ENCODE results near the gene CABP5.
"Not testable (repeated sequence)": the region's sequence is repeated elsewhere in the genome, so short reads cannot be mapped to it uniquely, and the experiment has no call there.

CABP5 gene

DNA sequence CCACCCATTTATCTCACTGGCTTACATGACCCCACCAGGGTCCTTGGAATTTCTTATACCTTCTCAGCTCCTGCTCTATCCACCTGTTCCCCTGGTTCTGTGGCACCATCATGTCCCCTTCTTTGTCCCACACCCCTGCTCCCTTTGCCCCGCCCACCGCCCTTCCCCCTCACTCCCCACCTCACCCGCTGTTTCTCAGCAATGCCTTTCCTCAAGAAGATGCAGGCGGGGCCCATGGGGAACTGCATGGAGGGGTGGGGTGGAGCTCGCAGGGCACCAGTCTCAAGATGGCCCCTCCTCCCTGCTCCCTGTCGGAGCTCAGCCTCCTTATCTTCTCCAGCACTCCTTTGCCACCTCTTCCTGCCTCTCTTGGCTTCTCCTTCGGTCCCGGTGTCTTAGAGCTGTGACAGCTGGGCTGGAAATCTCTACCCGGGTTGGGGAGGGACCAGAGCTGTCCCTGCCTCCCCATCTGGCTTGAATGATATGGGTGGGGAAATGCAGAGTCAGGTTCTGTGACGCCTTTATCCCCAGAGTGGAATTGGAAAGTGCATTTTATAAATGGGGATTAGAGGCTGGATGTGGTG is at the start of gene CABP5:
Gene CABP5 (minus strand): TSS at position 405 of the 584 bp plus-strand sequence. CDS start 157 bp downstream, at position 248.
- H3K4me3 ChIP-seq (ENCODE audit: low read length) = no peak within 1 kb of the TSS
- no peak for TF ChIP-seq ZNF274 (IDR thresholded peaks at IDR 0.05; ENCODE audit: low read depth, low read length)

- H3K4me3 ChIP-seq (ENCODE audit: low read length) = not testable (repeated sequence)
Observed at GRCh38 chr19:48091111-48091718, 47.3 kb upstream of the CABP5 start.

- TF ChIP-seq ZNF274 (IDR thresholded peaks at IDR 0.05; ENCODE audit: low read depth, low read length) = no peak
Observed at GRCh38 chr19:48090281-48090802, 46.5 kb upstream of the CABP5 start.

GRCh38 chr19:48088991-48089390 is 45.1 kb upstream of the CABP5 start:
- H3K4me3 ChIP-seq (ENCODE audit: low read length) = not testable (repeated sequence)

More at GRCh38 chr19:48090281-48090802, 46.5 kb upstream of the CABP5 start:
- no peak overlapping the region for H3K4me3 ChIP-seq (ENCODE audit: low read length)

DNA sequence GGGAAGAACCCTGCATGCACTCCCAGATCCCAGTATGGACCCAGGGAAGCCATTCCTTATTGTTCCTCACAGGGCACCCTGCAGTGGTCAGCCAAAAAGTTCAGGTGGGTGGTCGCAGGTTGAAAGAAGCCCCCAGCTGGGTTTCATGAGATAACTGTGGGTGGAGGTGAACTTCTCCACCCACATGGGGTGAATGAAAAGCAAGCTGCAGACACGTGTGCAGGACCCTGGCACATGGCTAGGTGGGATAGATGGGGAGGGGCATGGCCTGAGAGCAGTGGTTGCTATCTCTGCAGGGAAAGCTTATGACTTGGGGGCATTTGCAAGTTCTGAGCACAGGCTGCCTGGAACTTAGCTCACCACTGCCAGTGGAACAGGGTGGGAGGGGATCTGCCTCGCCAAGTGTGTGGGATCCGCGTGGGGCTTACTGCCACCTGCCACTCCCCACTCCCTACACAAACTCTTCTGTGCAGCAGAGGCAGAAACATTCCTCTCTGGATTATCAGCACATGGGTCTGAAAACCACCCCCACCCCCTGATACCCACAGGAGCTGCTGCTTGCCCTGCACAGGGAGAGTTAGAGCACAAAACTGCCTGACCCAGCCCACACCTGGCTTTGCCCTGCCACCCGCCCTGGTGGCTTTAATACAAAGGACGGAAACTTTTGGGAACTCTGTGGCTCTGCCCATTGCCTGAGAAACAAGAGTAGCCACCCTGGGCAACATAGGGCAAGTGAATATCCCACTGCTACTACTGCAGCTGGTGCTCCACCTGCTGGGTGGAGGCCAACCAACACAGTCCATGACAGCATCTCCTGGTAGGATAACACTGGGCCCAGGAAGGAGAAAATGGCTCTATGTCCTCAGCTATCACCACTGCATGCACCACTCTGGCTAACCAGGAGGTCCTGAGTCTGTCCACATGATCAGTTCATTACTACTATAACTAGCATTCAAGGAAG is 42.3 kb upstream of the CABP5 start:
- H3K4me3 ChIP-seq (ENCODE audit: low read length) = no peak overlapping the region
- no peak for TF ChIP-seq ZNF274 (IDR thresholded peaks at IDR 0.05; ENCODE audit: low read depth, low read length)

- no peak for TF ChIP-seq ZNF274 (IDR thresholded peaks at IDR 0.05; ENCODE audit: low read depth, low read length)
- no peak overlapping the region for H3K4me3 ChIP-seq (ENCODE audit: low read length)
Observed at GRCh38 chr19:48085076-48085475, 41.2 kb upstream of the CABP5 start.

GRCh38 chr19:48081106-48081505 is 37.2 kb upstream of the CABP5 start:
- no peak for TF ChIP-seq ZNF274 (IDR thresholded peaks at IDR 0.05; ENCODE audit: low read depth, low read length)
- H3K4me3 ChIP-seq (ENCODE audit: low read length) = no peak overlapping the region

DNA sequence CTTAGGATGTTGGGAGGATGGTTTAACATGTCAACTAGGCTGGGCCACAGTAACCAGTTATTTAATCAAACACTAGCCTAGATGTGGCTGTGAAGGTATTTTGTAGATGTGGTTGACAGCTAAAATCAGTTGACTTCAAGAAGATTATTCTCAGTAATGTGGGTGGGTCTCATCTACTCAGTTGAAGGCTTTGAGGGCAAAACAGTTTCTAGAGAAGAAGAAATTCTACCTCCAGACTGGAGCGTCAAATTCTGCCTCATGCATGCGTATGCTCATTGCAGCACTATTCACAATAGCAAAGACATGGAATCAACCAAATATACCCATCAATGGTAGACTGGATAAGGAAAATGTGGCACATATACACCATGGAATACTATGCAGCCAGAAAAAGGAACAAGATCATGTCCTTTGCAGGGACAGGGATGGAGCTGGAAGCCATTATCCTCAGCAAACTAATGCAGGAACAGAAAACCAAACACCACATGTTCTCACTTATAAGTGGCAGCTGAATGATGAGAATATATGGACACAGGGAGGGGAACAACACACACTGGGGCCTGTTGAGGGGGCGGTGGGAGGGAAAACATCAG is 26.4 kb upstream of the CABP5 start:
- not testable (repeated sequence) for H3K4me3 ChIP-seq (ENCODE audit: low read length)

GRCh38 chr19:48069435-48069834 is 25.6 kb upstream of the CABP5 start:
- no peak overlapping the region for H3K4me3 ChIP-seq (ENCODE audit: low read length)
- TF ChIP-seq ZNF274 (IDR thresholded peaks at IDR 0.05; ENCODE audit: low read depth, low read length) = no peak

DNA sequence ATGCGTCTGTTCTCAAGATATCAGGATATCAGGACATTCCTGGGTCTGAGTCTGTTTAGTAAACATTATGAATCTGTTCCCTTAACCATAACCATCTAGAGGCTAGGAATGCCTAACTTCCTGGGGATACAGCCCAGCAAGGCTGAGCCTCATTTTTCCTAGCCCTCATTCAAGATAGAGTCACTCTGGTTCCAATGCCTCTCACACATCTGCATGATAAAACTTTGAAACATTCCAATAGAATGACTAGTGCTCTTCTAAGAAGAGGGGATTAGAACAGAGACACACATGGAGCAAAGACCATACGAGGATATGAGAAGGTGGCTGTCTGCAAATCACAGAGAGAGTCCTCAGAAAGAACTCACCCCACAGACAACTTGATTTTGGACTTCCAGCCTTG is 20.6 kb upstream of the CABP5 start:
- TF ChIP-seq ZNF274 (IDR thresholded peaks at IDR 0.05; ENCODE audit: low read depth, low read length) = no peak
- no peak overlapping the region for H3K4me3 ChIP-seq (ENCODE audit: low read length)

GRCh38 chr19:48061401-48062344 is 17.8 kb upstream of the CABP5 start:
- H3K4me3 ChIP-seq (ENCODE audit: low read length) = no peak overlapping the region
- no peak for TF ChIP-seq ZNF274 (IDR thresholded peaks at IDR 0.05; ENCODE audit: low read depth, low read length)

GRCh38 chr19:48060381-48060780 is 16.5 kb upstream of the CABP5 start:
- TF ChIP-seq ZNF274 (IDR thresholded peaks at IDR 0.05; ENCODE audit: low read depth, low read length) = no peak

DNA sequence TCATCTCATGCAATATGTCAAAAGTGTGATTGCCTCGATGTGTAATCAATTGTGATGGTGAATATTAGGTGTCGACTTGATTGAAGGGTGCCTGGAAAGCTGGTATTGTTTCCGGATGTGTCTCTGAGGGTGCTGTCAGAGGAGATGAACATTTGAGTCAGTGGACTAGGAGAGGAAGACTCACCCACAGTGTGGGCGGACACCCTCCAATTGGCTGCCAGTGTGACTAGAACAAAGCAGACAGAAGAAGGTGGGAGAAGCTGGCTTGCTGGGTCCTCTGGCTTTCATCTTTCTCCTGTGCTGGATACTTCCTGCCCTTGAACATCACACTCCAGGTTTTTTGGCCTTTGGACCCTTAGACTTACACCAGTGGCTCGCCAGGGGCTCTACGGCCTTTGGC is 15.5 kb upstream of the CABP5 start:
- TF ChIP-seq ZNF274 (IDR thresholded peaks at IDR 0.05; ENCODE audit: low read depth, low read length) = no peak
- no peak overlapping the region for H3K4me3 ChIP-seq (ENCODE audit: low read length)

More at GRCh38 chr19:48060381-48060780, 16.5 kb upstream of the CABP5 start:
- no peak overlapping the region for H3K4me3 ChIP-seq (ENCODE audit: low read length)
